ENCODE data around the gene STOM. TPM values are rescaled to one million over a fixed set of nuclear protein-coding genes. Genes with fewer than 3 reads are reported as not detected.
"Not testable (repeated sequence)": the region's sequence is repeated elsewhere in the genome, so short reads cannot be mapped to it uniquely, and the experiment has no call there.

Gene STOM
- total and polyA plus RNA-seq, 3 donors from 2014 or later = 49.7 to 82.3 (median 53.6) TPM

DNA sequence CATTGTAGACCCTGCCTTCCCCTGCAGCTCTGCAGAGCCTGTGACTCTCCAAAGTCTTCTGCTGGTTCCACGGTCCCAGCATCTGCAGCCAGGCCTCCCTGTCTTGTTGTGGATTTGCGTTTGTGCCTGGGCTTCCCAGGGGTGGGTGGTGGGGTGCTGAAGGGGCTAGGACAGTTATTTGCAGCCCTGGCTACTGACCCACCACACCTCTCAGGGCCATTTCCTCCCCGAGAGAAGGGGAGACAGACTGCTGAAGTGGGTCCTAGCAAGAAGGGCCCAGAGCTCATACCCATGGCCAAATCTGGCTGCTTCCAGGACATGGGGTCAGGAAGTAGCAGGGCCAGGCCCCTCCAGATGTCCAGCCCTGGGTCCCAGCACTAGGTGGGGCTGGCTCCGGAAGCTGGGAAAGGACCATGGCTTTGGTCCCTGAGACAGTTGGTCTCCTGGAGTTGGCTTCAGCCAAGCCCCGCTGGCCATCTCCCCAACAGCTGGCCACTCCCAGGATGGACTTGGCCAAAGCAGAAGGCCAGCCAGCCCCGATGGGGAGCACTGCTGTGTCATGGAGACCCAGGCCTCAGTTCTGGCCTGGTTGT lies 75.8 kb downstream of the STOM start:
- Histone ChIP-seq H3K4me1 (peaks cover 69% of the 10 kb centered on the region), H3K4me3 (no peak overlapping the region), H3K9me3 (no peaks in the 10 kb centered on the region), H3K27ac (peak overlapping the region; percentile 64 to 87), H3K36me3 (ENCODE audit: low read depth, missing control alignments) (no peaks in the 10 kb centered on the region), H3K27me3 (no peaks in the 10 kb centered on the region)
- intact Hi-C loops (cut with DNase I; ENCODE audit: low total_unique reads) = no loop called here
- no peak for DNase-seq
- WGBS, 2 donors = 65% methylated on average over 4 to 6 of the region's 6 CpGs
- TF ChIP-seq, protein P1, sequence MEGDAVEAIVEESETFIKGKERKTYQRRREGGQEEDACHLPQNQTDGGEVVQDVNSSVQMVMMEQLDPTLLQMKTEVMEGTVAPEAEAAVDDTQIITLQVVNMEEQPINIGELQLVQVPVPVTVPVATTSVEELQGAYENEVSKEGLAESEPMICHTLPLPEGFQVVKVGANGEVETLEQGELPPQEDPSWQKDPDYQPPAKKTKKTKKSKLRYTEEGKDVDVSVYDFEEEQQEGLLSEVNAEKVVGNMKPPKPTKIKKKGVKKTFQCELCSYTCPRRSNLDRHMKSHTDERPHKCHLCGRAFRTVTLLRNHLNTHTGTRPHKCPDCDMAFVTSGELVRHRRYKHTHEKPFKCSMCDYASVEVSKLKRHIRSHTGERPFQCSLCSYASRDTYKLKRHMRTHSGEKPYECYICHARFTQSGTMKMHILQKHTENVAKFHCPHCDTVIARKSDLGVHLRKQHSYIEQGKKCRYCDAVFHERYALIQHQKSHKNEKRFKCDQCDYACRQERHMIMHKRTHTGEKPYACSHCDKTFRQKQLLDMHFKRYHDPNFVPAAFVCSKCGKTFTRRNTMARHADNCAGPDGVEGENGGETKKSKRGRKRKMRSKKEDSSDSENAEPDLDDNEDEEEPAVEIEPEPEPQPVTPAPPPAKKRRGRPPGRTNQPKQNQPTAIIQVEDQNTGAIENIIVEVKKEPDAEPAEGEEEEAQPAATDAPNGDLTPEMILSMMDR (IDR thresholded peaks at IDR 0.05) = no peak
- no peak for TF ChIP-seq POLR2A (IDR thresholded peaks at IDR 0.05)

DNA sequence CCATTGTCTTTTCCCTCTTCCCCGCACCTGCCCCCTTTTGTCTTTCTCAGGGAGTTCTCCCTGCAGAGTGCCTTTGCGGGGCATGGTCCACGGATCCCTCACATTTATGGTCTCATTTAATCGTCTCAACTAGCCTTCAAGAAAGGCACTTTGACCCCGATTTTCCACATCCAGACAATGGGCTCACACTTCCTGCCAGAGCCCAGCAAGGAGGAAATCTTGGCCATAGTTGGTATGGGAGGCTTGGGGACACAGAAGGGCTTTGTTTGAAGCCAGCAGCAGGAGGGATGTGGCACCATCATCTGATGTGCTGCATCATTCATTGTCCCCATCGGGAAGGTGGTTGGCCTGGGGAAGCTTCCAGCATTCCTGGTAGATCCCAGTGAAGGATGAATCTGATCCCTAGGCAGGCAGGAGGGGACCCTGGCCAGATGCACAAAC lies 77.2 kb downstream of the STOM start:
- intact Hi-C loops (cut with DNase I; ENCODE audit: low total_unique reads) = no loop called here
- Histone ChIP-seq H3K36me3 (ENCODE audit: low read depth, missing control alignments) (no peaks in the 10 kb centered on the region), H3K9me3 (no peaks in the 10 kb centered on the region), H3K4me3 (no peak overlapping the region), H3K27me3 (no peaks in the 10 kb centered on the region), H3K4me1 (peaks cover 69% of the 10 kb centered on the region), H3K27ac (peak overlapping the region in 1 of 2 donors; percentile 87)
- TF ChIP-seq, protein P1 (IDR thresholded peaks at IDR 0.05) = no peak
- TF ChIP-seq POLR2A (IDR thresholded peaks at IDR 0.05) = no peak
- WGBS, 2 donors = 81 to 82% methylated on average over 5 to 6 of the region's 6 CpGs
- DNase-seq = no peak

DNA sequence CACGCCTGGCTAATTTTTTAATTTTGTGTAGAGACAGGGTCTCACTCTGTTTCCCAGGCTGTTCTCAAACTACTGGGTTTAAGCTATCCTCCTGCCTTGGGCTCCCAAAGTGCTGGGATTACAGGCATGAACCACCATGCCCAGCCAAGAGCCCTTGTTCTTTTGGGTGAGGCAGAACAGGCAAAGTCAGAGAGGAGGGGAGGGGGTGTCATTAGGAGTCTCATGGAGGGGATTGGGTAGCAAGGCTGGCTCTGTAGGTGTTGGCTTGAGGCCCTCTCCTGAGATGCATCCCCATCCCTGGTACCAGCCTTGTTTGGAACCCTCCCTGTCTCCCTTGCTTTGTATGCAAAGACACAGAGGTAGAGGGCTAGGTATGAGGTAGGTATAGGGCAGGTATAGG lies 78.0 kb downstream of the STOM start:
- H3K27me3 ChIP-seq = no peaks in the 10 kb centered on the region
- H3K36me3 ChIP-seq (ENCODE audit: low read depth, missing control alignments) = no peaks in the 10 kb centered on the region
- peaks cover 70% of the 10 kb centered on the region for H3K4me1 ChIP-seq
- no peak for TF ChIP-seq POLR2A (IDR thresholded peaks at IDR 0.05)
- TF ChIP-seq, protein P1 (IDR thresholded peaks at IDR 0.05) = no peak
- no peak overlapping the region for H3K4me3 ChIP-seq
- intact Hi-C loops (cut with DNase I; ENCODE audit: low total_unique reads) = no loop called here
- H3K9me3 ChIP-seq = no peaks in the 10 kb centered on the region
- 71 to 94% methylated on average over 1 of the region's 1 CpG for WGBS, 2 donors
- no peak for DNase-seq
- peak overlapping the region in 1 of 2 donors; percentile 87 for H3K27ac ChIP-seq

DNA sequence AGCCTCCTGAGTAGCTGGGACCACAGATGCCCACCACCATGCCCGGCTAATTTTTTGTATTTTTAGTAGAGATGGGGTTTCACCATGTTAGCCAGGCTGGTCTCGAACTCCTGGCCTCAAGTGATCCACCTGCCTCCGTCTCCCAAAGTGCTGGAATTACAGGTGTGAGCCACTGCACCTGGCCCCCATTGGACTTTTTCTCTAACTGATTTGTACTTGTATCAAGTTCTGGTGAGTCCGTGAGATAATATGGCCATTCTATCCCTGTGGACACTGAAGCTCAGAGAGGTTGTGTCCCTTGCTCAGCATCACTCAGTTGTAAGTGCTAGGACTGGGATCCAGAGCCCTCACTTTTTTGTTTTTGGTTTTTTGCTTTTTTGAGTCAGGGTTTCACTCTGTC lies 78.5 kb downstream of the STOM start:
- DNase-seq; H3K36me3 ChIP-seq (ENCODE audit: low read depth, missing control alignments); H3K9me3 ChIP-seq; intact Hi-C loops (cut with DNase I; ENCODE audit: low total_unique reads); H3K27me3 ChIP-seq; H3K4me3 ChIP-seq: not testable (repeated sequence)
- H3K4me1 ChIP-seq = peaks cover 69% of the 10 kb centered on the region
- peak overlapping the region in 1 of 2 donors; percentile 87 for H3K27ac ChIP-seq
- WGBS, 2 donors = 69 to 79% methylated on average over 4 of the region's 4 CpGs

DNA sequence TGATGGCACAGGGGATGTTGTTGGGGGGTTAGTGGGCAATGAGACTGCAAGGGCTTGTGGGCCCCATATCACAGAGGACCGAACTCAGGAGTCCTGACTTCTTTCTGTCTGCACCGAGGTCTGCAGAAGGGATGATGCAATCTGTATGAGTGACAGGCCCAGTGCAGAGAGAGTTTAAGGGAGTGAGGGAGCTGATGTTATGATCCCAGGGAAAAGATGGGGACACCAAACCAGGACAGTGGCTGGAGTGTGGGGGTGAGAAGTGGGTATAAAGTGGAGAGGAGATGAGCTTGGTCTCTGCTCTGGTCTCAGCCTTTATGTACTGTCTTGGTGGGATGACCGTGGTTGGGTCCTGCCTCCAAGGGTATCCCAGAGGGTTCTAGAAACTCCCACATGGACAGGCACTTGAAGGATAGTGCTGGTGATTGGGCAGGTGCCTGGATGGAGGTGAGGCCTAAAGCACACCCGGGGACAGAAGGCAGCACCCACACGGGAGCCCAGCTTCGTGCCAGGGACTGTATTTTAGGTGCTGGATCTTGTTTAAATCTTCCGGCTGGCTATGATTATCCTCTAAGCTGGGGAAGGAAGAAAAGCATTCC lies 80.2 kb downstream of the STOM start:
- H3K9me3 ChIP-seq = no peaks in the 10 kb centered on the region
- intact Hi-C loops (cut with DNase I; ENCODE audit: low total_unique reads) = no loop called here
- peaks cover 70% of the 10 kb centered on the region for H3K4me1 ChIP-seq
- H3K36me3 ChIP-seq (ENCODE audit: low read depth, missing control alignments) = no peaks in the 10 kb centered on the region
- no peaks in the 10 kb centered on the region for H3K27me3 ChIP-seq
- TF ChIP-seq, protein P1 (IDR thresholded peaks at IDR 0.05) = no peak
- no peak for TF ChIP-seq POLR2A (IDR thresholded peaks at IDR 0.05)
- no peak for DNase-seq
- H3K4me3 ChIP-seq = no peak overlapping the region
- H3K27ac ChIP-seq = peak overlapping the region; percentile 91 to 94
- WGBS, 2 donors = 44 to 52% methylated on average over 7 of the region's 7 CpGs

All from testis (tissue), 3 donors.